ENCODE results near the gene ARMC5. TPM values are rescaled to one million over a fixed set of nuclear protein-coding genes. Genes with fewer than 3 reads are reported as not detected.

ARMC5 gene
- total and polyA plus RNA-seq, 2 experiments from 2014 or later = 7.0 to 11.2 TPM

GRCh38 chr16:31473264-31473984, 14.1 kb downstream of the ARMC5 start:
- Histone ChIP-seq H3K79me2 (ENCODE audit: insufficient read depth) (peaks cover 30% of the 10 kb centered on the region), H3K9me2 (ENCODE audit: insufficient read depth) (no peaks in the 10 kb centered on the region), H3K27ac (peak overlapping the region; percentile 88), H2AFZ (no peak overlapping the region), H3K4me1 (ENCODE audit: insufficient read depth) (peaks cover 6% of the 10 kb centered on the region; the same call in 1 of the 2 replicates), H3F3A (ENCODE audit: insufficient read depth) (peaks cover 34% of the 10 kb centered on the region), H3K4me2 (ENCODE audit: unreplicated experiment) (peak overlapping the region; percentile 73), H3K27me3 (replicated peaks; ENCODE audit: insufficient read depth) (no peaks in the 10 kb centered on the region), H3K9ac (no peak overlapping the region), H3K36me3 (ENCODE audit: low read depth) (peaks cover 25% of the 10 kb centered on the region), H3K4me3 (0 out of 2 replicates have a peak overlapping the region, but pooled peaks have one; percentile 0), H3K9me3 (ENCODE audit: low read depth) (no peaks in the 10 kb centered on the region), H4K20me1 (ENCODE audit: insufficient read depth) (no peaks in the 10 kb centered on the region)
- in situ Hi-C loops (cut with MboI) = no loop called here
- 91% methylated on average over 17 of the region's 17 CpGs for WGBS, 2 experiments (ENCODE audit: low coverage in 1 of 2, low lambda C conversion rate in 2 of 2, missing lambda C conversion rate in 2 of 2)
- TF ChIP-seq EZH2 (IDR thresholded peaks at IDR 0.05; ENCODE audit: insufficient read depth, poor library complexity, severe bottlenecking) (no peak), EZH2phosphoT487 (IDR thresholded peaks at IDR 0.05; ENCODE audit: insufficient read depth, low read depth) (no peak)
- DNase-seq = no peak

DNA sequence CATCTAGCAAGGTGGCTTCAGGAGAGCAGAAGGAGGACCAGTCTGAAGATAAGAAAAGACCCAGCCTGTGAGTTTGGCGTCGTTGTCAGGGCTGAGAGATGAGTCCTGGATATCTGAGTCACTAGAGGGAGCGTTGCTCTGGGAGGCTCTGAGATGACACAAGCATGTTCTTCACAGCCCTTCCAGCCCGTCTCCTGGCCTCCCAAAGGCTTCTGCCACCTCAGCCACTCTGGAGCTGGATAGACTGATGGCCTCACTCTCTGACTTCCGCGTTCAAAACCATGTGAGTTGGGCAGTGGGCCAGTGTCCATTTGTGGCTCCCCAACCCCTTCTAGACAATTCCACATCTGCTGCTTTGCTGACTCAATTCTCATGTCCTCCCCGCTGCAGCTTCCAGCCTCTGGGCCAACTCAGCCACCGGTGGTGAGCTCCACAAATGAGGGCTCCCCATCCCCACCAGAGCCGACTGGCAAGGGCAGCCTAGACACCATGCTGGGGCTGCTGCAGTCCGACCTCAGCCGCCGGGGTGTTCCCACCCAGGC, 14.9 kb downstream of the ARMC5 start:
- H3K9me2 ChIP-seq (ENCODE audit: insufficient read depth) = no peaks in the 10 kb centered on the region
- peaks cover 6% of the 10 kb centered on the region; the same call in 1 of the 2 replicates for H3K4me1 ChIP-seq (ENCODE audit: insufficient read depth)
- no peak overlapping the region for H3K4me2 ChIP-seq (ENCODE audit: unreplicated experiment)
- H3K9ac ChIP-seq = no peak overlapping the region
- no peak for TF ChIP-seq EZH2 (IDR thresholded peaks at IDR 0.05; ENCODE audit: insufficient read depth, poor library complexity, severe bottlenecking)
- no peak for TF ChIP-seq EZH2phosphoT487 (IDR thresholded peaks at IDR 0.05; ENCODE audit: insufficient read depth, low read depth)
- no peaks in the 10 kb centered on the region; the same call in 1 of the 2 replicates for H4K20me1 ChIP-seq (ENCODE audit: insufficient read depth)
- peaks cover 25% of the 10 kb centered on the region for H3K36me3 ChIP-seq (ENCODE audit: low read depth)
- no peak overlapping the region for H2AFZ ChIP-seq
- H3F3A ChIP-seq (ENCODE audit: insufficient read depth) = peaks cover 42% of the 10 kb centered on the region
- peaks cover 30% of the 10 kb centered on the region for H3K79me2 ChIP-seq (ENCODE audit: insufficient read depth)
- in situ Hi-C loops (cut with MboI) = no loop called here
- DNase-seq = peak; percentile 83
- H3K27ac ChIP-seq = peak overlapping the region; percentile 88
- 69 to 81% methylated on average over 12 of the region's 12 CpGs for WGBS, 2 experiments (ENCODE audit: low coverage in 1 of 2, low lambda C conversion rate in 2 of 2, missing lambda C conversion rate in 2 of 2)
- H3K27me3 ChIP-seq (replicated peaks; ENCODE audit: insufficient read depth) = no peaks in the 10 kb centered on the region
- no peak overlapping the region for H3K4me3 ChIP-seq
- H3K9me3 ChIP-seq (ENCODE audit: low read depth) = no peaks in the 10 kb centered on the region

- H3K27ac ChIP-seq = peak overlapping the region; percentile 88
- peaks cover 6% of the 10 kb centered on the region; the same call in 1 of the 2 replicates for H3K4me1 ChIP-seq (ENCODE audit: insufficient read depth)
- H3K4me2 ChIP-seq (ENCODE audit: unreplicated experiment) = no peak overlapping the region
- in situ Hi-C loops (cut with MboI) = no loop called here
- no peak overlapping the region for H2AFZ ChIP-seq
- DNase-seq = no peak
- no peaks in the 10 kb centered on the region for H3K27me3 ChIP-seq (replicated peaks; ENCODE audit: insufficient read depth)
- WGBS, 2 experiments (ENCODE audit: low coverage in 1 of 2, low lambda C conversion rate in 2 of 2, missing lambda C conversion rate in 2 of 2) = 95 to 96% methylated on average over 12 of the region's 12 CpGs
- H3K36me3 ChIP-seq (ENCODE audit: low read depth) = peaks cover 25% of the 10 kb centered on the region
- H3K79me2 ChIP-seq (ENCODE audit: insufficient read depth) = peaks cover 30% of the 10 kb centered on the region
- H4K20me1 ChIP-seq (ENCODE audit: insufficient read depth) = no peaks in the 10 kb centered on the region; the same call in 1 of the 2 replicates
- H3F3A ChIP-seq (ENCODE audit: insufficient read depth) = peaks cover 49% of the 10 kb centered on the region
- H3K4me3 ChIP-seq = no peak overlapping the region
- no peak overlapping the region for H3K9ac ChIP-seq
- no peaks in the 10 kb centered on the region for H3K9me2 ChIP-seq (ENCODE audit: insufficient read depth)
- TF ChIP-seq EZH2phosphoT487 (IDR thresholded peaks at IDR 0.05; ENCODE audit: insufficient read depth, low read depth) (no peak), EZH2 (IDR thresholded peaks at IDR 0.05; ENCODE audit: insufficient read depth, poor library complexity, severe bottlenecking) (no peak)
- no peaks in the 10 kb centered on the region for H3K9me3 ChIP-seq (ENCODE audit: low read depth)
These were observed 15.8 kb downstream of the ARMC5 start for GRCh38 chr16:31474773-31475738.

DNA sequence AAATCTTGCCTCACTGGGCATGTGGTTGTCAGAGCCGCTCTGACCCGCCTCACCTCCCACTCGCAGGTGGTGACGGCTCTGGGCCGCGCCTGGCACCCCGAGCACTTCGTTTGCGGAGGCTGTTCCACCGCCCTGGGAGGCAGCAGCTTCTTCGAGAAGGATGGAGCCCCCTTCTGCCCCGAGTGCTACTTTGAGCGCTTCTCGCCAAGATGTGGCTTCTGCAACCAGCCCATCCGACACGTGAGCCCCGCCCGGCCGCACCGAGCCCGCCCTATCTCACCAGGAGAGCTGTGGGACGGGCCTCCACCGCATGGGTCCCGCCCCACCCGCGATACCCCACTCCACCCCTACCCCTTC, 16.6 kb downstream of the ARMC5 start:
- H3K9ac ChIP-seq = no peak overlapping the region
- H3K4me2 ChIP-seq (ENCODE audit: unreplicated experiment) = no peak overlapping the region
- no peak overlapping the region for H3K27ac ChIP-seq
- H3K9me3 ChIP-seq (ENCODE audit: low read depth) = no peaks in the 10 kb centered on the region
- peaks cover 48% of the 10 kb centered on the region for H3F3A ChIP-seq (ENCODE audit: insufficient read depth)
- no peaks in the 10 kb centered on the region for H3K9me2 ChIP-seq (ENCODE audit: insufficient read depth)
- H3K4me1 ChIP-seq (ENCODE audit: insufficient read depth) = peaks cover 3% of the 10 kb centered on the region; the same call in 1 of the 2 replicates
- H3K4me3 ChIP-seq = no peak overlapping the region
- in situ Hi-C loops (cut with MboI) = no loop called here
- no peaks in the 10 kb centered on the region; the same call in 1 of the 2 replicates for H4K20me1 ChIP-seq (ENCODE audit: insufficient read depth)
- H3K36me3 ChIP-seq (ENCODE audit: low read depth) = peaks cover 25% of the 10 kb centered on the region
- peaks cover 23% of the 10 kb centered on the region for H3K79me2 ChIP-seq (ENCODE audit: insufficient read depth)
- TF ChIP-seq EZH2phosphoT487 (IDR thresholded peaks at IDR 0.05; ENCODE audit: insufficient read depth, low read depth) (no peak), EZH2 (IDR thresholded peaks at IDR 0.05; ENCODE audit: insufficient read depth, poor library complexity, severe bottlenecking) (no peak)
- WGBS, 2 experiments (ENCODE audit: low coverage in 1 of 2, low lambda C conversion rate in 2 of 2, missing lambda C conversion rate in 2 of 2) = 96 to 99% methylated on average over 12 to 26 of the region's 26 CpGs
- no peak for DNase-seq
- H2AFZ ChIP-seq = no peak overlapping the region
- no peaks in the 10 kb centered on the region for H3K27me3 ChIP-seq (replicated peaks; ENCODE audit: insufficient read depth)
